OCI-LY1 (cell line): ENCODE measurements around the gene RBSN.

Experiments used
- H2AFZ ChIP-seq: fragments of 200-600 bp; sonication (generic), shearing (Covaris generic); 2 replicates; pipeline ENCODE4 v1.6.0; 2014; ENCODE audit warnings: antibody characterized with exemption, mild to moderate bottlenecking, low read length
- H3F3A ChIP-seq: fragments of 200-600 bp; sonication (generic), shearing (Covaris generic); 2 replicates; pipeline ENCODE4 v1.6.0; 2014; ENCODE audit warnings: mild to moderate bottlenecking, antibody characterized with exemption, low read length, moderate library complexity; ENCODE audit not compliant: insufficient read depth
- H3K27ac ChIP-seq: fragments of 200-600 bp; sonication (generic); 2 replicates; pipeline ENCODE4 v1.5.1; 2014; ENCODE audit warnings: low read length, mixed run types, mild to moderate bottlenecking, low read depth; ENCODE audit not compliant: poor library complexity, severe bottlenecking
- H3K27me3 ChIP-seq: fragments of 200-600 bp; sonication (generic); 2 replicates; pipeline ENCODE4 v1.6.0; 2014; ENCODE audit warnings: antibody characterized with exemption, mild to moderate bottlenecking, low read length, moderate library complexity; ENCODE audit not compliant: insufficient read depth
- H3K36me3 ChIP-seq: fragments of 200-600 bp; sonication (generic); 2 replicates; pipeline ENCODE4 v1.6.1; 2014; ENCODE audit warnings: mild to moderate bottlenecking, antibody characterized with exemption, low read length, moderate library complexity, mixed read lengths; ENCODE audit not compliant: insufficient read depth
- H3K4me1 ChIP-seq: fragments of 200-600 bp; sonication (generic); 2 replicates; pipeline ENCODE4 v1.5.1; 2014; ENCODE audit warnings: mild to moderate bottlenecking, low read length, moderate library complexity; ENCODE audit not compliant: insufficient read depth, severe bottlenecking
- H3K4me2 ChIP-seq: fragments of 200-600 bp; sonication (generic), shearing (Covaris generic); 2 replicates; pipeline ENCODE4 v1.6.1; 2014; ENCODE audit warnings: low read length
- H3K4me3 ChIP-seq: fragments of 200-600 bp; sonication (generic); 2 replicates; pipeline ENCODE4 v1.5.1; 2014; ENCODE audit warnings: low read length, low read depth, mild to moderate bottlenecking, mixed read lengths; ENCODE audit not compliant: poor library complexity, severe bottlenecking
- H3K79me2 ChIP-seq: fragments of 200-600 bp; shearing (Covaris generic); 2 replicates; pipeline ENCODE4 v1.6.1; 2016; ENCODE audit warnings: mixed run types, low read length, mixed read lengths; ENCODE audit not compliant: insufficient read depth
- H3K9ac ChIP-seq: fragments of 200-600 bp; sonication (generic), shearing (Covaris generic); 2 replicates; pipeline ENCODE4 v1.6.1; 2014; ENCODE audit warnings: mild to moderate bottlenecking, low read length, mixed read lengths
- H3K9me2 ChIP-seq: fragments of 200-600 bp; sonication (generic), shearing (Covaris generic); 2 replicates; pipeline ENCODE4 v1.6.1; 2014; ENCODE audit warnings: low read depth, mild to moderate bottlenecking, low read length, mixed read lengths
- H3K9me3 ChIP-seq: fragments of 200-600 bp; shearing (Covaris generic); 2 replicates; pipeline ENCODE4 v1.6.1; 2014; ENCODE audit warnings: low read length, mixed read lengths
- H4K20me1 ChIP-seq: fragments of 200-600 bp; sonication (generic), shearing (Covaris generic); 2 replicates; pipeline ENCODE4 v1.6.0; 2016; ENCODE audit warnings: mild to moderate bottlenecking, low read length; ENCODE audit not compliant: insufficient read depth
- EZH2 ChIP-seq: fragments of 200-600 bp; sonication (generic), shearing (Covaris generic); IDR thresholded peaks from 2 replicates; pipeline ENCODE4 v1.8.0; 2017; ENCODE audit warnings: borderline replicate concordance, mixed run types, mild to moderate bottlenecking, antibody characterized with exemption, low read length, moderate library complexity, mixed read lengths
- TF ChIP-seq, protein P1 (sequence below): fragments of 200-600 bp; sonication (generic), shearing (Covaris generic); IDR thresholded peaks from 2 replicates; pipeline ENCODE4 v1.5.1; 2017; ENCODE audit warnings: mild to moderate bottlenecking, antibody characterized with exemption, low read length, moderate library complexity, mixed read lengths

Gene RBSN

GRCh38 chr3:15053541-15053940, 45.4 kb downstream of the RBSN start:
- Histone ChIP-seq H3K4me1 (peaks cover 37% of the 10 kb centered on the region), H2AFZ (no peak overlapping the region), H4K20me1 (no peaks in the 10 kb centered on the region; the same call in 1 of the 2 replicates), H3F3A (0 out of 2 replicates have a peak, but pooled peaks cover 4% of the 10 kb centered on the region), H3K4me2 (no peak overlapping the region), H3K9ac (no peak overlapping the region), H3K36me3 (peaks cover 92% of the 10 kb centered on the region), H3K79me2 (peaks cover 49% of the 10 kb centered on the region), H3K9me3 (no peaks in the 10 kb centered on the region), H3K9me2 (no peaks in the 10 kb centered on the region), H3K27me3 (no peaks in the 10 kb centered on the region), H3K27ac (no peak overlapping the region), H3K4me3 (no peak overlapping the region)
- TF ChIP-seq EZH2: no peak
- TF ChIP-seq, protein P1, sequence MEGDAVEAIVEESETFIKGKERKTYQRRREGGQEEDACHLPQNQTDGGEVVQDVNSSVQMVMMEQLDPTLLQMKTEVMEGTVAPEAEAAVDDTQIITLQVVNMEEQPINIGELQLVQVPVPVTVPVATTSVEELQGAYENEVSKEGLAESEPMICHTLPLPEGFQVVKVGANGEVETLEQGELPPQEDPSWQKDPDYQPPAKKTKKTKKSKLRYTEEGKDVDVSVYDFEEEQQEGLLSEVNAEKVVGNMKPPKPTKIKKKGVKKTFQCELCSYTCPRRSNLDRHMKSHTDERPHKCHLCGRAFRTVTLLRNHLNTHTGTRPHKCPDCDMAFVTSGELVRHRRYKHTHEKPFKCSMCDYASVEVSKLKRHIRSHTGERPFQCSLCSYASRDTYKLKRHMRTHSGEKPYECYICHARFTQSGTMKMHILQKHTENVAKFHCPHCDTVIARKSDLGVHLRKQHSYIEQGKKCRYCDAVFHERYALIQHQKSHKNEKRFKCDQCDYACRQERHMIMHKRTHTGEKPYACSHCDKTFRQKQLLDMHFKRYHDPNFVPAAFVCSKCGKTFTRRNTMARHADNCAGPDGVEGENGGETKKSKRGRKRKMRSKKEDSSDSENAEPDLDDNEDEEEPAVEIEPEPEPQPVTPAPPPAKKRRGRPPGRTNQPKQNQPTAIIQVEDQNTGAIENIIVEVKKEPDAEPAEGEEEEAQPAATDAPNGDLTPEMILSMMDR: no peak

GRCh38 chr3:15052335-15053242, 46.4 kb downstream of the RBSN start:
- Histone ChIP-seq H3K4me2 (no peak overlapping the region), H2AFZ (no peak overlapping the region), H3K4me1 (peaks cover 37% of the 10 kb centered on the region), H3K36me3 (peaks cover 93% of the 10 kb centered on the region), H3K27ac (peak overlapping the region; percentile 44), H3K27me3 (no peaks in the 10 kb centered on the region), H3K4me3 (no peak overlapping the region), H3K9ac (no peak overlapping the region), H4K20me1 (no peaks in the 10 kb centered on the region; the same call in 1 of the 2 replicates), H3K79me2 (peaks cover 46% of the 10 kb centered on the region), H3K9me3 (no peaks in the 10 kb centered on the region), H3K9me2 (no peaks in the 10 kb centered on the region), H3F3A (0 out of 2 replicates have a peak, but pooled peaks cover 4% of the 10 kb centered on the region)
- TF ChIP-seq, protein P1: no peak
- no peak for TF ChIP-seq EZH2

DNA sequence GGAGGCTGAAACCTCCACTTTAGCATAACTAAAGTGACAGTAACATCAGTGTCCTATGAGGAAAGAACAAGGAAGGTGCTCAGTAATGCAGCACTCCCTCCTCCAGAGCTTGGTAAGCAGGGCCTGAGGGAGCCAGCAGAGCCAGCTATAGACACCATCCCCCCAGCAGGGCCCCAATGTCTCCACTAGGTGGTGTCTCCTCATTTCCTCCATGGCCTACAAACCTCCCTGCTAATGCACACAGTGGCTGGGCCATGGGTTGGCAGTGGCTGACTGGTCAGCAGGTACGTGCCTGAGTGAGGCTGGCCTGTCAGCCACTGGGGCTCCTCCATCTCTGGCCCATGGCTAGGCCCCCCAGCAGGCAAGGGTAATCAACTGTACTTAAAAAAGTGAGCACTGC, 47.4 kb downstream of the RBSN start:
- Histone ChIP-seq H3K27ac (peak overlapping the region; percentile 83), H3K9me3 (no peaks in the 10 kb centered on the region), H3K27me3 (no peaks in the 10 kb centered on the region), H3K9ac (no peak overlapping the region), H3K9me2 (no peaks in the 10 kb centered on the region), H3K79me2 (peaks cover 35% of the 10 kb centered on the region), H2AFZ (no peak overlapping the region), H3K4me2 (no peak overlapping the region; the same call in 1 of the 2 replicates), H3K36me3 (peaks cover 93% of the 10 kb centered on the region), H3F3A (0 out of 2 replicates have a peak, but pooled peaks cover 4% of the 10 kb centered on the region), H3K4me3 (no peak overlapping the region), H4K20me1 (no peaks in the 10 kb centered on the region; the same call in 1 of the 2 replicates), H3K4me1 (peaks cover 37% of the 10 kb centered on the region)
- no peak for TF ChIP-seq EZH2
- TF ChIP-seq, protein P1: peak; percentile 90
